ENCODE data around the gene TRMT61B. TPM values are rescaled to one million over a fixed set of nuclear protein-coding genes. Genes with fewer than 3 reads are reported as not detected.
A peak's percentile ranks its signal among the peaks of the same experiment; 100 is the strongest.

The TRMT61B gene
- total and polyA plus RNA-seq, 9 of the 15 experiments (the other 6 are each of a cell fraction or from before 2014, with no cell fraction given) = 13.2 to 28.3 (median 19.5) TPM

DNA sequence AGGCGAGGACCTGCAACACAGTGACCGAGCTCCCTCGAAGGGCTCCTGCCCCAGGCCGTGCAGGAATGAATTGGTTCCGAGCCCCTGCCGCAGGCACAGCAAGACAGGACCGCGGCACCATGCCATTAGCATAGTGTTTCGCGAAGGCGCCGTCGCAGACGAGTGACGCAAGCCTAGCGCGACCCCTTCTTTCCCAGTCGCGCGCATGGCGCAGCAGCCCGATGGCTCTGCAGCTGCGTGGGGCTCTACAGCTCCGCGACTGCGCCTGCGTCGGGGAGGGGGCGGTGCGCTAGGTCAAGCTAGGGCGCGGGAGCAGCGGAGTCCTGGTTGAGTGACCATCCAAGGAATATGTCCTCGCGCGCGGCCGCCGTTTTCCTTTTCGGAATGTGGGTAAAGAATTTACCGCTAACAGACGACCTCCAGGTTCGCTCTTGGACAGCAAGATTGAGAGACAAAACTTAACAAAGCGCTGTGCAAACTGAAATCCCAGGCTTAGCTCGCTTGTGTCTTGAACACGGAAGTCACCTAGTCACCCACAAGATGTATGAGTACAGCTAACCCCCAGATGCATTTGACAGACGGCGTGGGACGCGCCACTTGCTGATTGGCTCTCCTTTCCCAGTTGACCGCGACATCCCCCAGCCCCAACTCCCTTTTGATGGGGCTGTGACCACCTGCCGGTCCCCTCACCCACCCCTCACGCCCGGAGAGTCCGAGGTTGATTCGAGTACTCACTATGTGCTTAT lies at the start of gene TRMT61B (continued):
- TF ChIP-seq, protein P1, sequence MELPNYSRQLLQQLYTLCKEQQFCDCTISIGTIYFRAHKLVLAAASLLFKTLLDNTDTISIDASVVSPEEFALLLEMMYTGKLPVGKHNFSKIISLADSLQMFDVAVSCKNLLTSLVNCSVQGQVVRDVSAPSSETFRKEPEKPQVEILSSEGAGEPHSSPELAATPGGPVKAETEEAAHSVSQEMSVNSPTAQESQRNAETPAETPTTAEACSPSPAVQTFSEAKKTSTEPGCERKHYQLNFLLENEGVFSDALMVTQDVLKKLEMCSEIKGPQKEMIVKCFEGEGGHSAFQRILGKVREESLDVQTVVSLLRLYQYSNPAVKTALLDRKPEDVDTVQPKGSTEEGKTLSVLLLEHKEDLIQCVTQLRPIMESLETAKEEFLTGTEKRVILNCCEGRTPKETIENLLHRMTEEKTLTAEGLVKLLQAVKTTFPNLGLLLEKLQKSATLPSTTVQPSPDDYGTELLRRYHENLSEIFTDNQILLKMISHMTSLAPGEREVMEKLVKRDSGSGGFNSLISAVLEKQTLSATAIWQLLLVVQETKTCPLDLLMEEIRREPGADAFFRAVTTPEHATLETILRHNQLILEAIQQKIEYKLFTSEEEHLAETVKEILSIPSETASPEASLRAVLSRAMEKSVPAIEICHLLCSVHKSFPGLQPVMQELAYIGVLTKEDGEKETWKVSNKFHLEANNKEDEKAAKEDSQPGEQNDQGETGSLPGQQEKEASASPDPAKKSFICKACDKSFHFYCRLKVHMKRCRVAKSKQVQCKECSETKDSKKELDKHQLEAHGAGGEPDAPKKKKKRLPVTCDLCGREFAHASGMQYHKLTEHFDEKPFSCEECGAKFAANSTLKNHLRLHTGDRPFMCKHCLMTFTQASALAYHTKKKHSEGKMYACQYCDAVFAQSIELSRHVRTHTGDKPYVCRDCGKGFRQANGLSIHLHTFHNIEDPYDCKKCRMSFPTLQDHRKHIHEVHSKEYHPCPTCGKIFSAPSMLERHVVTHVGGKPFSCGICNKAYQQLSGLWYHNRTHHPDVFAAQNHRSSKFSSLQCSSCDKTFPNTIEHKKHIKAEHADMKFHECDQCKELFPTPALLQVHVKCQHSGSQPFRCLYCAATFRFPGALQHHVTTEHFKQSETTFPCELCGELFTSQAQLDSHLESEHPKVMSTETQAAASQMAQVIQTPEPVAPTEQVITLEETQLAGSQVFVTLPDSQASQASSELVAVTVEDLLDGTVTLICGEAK (IDR thresholded peaks at IDR 0.05) = peak; percentile 12; the same call in 1 of the 2 replicates
- TF ChIP-seq, protein P1 (CRISPR knock-in tag; IDR thresholded peaks at IDR 0.05) = no peak
- TF ChIP-seq SOX6 (IDR thresholded peaks at IDR 0.05) (peak; percentile 28; the same call in 1 of the 2 replicates), MTA3 (IDR thresholded peaks at IDR 0.05; ENCODE audit: borderline replicate concordance) (peak; percentile 57; the same call in 1 of the 2 replicates), IRF2 (CRISPR knock-in tag; IDR thresholded peaks at IDR 0.05) (no peak), HMGN3 (IDR thresholded peaks at IDR 0.05; ENCODE audit: borderline replicate concordance, extremely low read depth, insufficient read length, low read depth, low read length) (peak; percentile 84), TCF3 (CRISPR knock-in tag; IDR thresholded peaks at IDR 0.05) (no peak)
- TF ChIP-seq, protein P2, sequence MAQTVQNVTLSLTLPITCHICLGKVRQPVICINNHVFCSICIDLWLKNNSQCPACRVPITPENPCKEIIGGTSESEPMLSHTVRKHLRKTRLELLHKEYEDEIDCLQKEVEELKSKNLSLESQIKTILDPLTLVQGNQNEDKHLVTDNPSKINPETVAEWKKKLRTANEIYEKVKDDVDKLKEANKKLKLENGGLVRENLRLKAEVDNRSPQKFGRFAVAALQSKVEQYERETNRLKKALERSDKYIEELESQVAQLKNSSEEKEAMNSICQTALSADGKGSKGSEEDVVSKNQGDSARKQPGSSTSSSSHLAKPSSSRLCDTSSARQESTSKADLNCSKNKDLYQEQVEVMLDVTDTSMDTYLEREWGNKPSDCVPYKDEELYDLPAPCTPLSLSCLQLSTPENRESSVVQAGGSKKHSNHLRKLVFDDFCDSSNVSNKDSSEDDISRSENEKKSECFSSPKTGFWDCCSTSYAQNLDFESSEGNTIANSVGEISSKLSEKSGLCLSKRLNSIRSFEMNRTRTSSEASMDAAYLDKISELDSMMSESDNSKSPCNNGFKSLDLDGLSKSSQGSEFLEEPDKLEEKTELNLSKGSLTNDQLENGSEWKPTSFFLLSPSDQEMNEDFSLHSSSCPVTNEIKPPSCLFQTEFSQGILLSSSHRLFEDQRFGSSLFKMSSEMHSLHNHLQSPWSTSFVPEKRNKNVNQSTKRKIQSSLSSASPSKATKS (CRISPR knock-in tag; IDR thresholded peaks at IDR 0.05) = no peak
- TF ChIP-seq, protein P3, sequence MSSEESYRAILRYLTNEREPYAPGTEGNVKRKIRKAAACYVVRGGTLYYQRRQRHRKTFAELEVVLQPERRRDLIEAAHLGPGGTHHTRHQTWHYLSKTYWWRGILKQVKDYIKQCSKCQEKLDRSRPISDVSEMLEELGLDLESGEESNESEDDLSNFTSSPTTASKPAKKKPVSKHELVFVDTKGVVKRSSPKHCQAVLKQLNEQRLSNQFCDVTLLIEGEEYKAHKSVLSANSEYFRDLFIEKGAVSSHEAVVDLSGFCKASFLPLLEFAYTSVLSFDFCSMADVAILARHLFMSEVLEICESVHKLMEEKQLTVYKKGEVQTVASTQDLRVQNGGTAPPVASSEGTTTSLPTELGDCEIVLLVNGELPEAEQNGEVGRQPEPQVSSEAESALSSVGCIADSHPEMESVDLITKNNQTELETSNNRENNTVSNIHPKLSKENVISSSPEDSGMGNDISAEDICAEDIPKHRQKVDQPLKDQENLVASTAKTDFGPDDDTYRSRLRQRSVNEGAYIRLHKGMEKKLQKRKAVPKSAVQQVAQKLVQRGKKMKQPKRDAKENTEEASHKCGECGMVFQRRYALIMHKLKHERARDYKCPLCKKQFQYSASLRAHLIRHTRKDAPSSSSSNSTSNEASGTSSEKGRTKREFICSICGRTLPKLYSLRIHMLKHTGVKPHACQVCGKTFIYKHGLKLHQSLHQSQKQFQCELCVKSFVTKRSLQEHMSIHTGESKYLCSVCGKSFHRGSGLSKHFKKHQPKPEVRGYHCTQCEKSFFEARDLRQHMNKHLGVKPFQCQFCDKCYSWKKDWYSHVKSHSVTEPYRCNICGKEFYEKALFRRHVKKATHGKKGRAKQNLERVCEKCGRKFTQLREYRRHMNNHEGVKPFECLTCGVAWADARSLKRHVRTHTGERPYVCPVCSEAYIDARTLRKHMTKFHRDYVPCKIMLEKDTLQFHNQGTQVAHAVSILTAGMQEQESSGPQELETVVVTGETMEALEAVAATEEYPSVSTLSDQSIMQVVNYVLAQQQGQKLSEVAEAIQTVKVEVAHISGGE (CRISPR knock-in tag; IDR thresholded peaks at IDR 0.05) = 0 out of 6 replicates have a peak, but pooled peaks of 1 of the 3 experiments have one; percentile 63
- TF ChIP-seq, protein P4, sequence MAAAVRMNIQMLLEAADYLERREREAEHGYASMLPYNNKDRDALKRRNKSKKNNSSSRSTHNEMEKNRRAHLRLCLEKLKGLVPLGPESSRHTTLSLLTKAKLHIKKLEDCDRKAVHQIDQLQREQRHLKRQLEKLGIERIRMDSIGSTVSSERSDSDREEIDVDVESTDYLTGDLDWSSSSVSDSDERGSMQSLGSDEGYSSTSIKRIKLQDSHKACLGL (CRISPR knock-in tag; IDR thresholded peaks at IDR 0.05; ENCODE audit: borderline replicate concordance, poor library complexity, severe bottlenecking) = peak; percentile 92
